ENCODE results near the gene SLC26A9.

SLC26A9 gene, protein sequence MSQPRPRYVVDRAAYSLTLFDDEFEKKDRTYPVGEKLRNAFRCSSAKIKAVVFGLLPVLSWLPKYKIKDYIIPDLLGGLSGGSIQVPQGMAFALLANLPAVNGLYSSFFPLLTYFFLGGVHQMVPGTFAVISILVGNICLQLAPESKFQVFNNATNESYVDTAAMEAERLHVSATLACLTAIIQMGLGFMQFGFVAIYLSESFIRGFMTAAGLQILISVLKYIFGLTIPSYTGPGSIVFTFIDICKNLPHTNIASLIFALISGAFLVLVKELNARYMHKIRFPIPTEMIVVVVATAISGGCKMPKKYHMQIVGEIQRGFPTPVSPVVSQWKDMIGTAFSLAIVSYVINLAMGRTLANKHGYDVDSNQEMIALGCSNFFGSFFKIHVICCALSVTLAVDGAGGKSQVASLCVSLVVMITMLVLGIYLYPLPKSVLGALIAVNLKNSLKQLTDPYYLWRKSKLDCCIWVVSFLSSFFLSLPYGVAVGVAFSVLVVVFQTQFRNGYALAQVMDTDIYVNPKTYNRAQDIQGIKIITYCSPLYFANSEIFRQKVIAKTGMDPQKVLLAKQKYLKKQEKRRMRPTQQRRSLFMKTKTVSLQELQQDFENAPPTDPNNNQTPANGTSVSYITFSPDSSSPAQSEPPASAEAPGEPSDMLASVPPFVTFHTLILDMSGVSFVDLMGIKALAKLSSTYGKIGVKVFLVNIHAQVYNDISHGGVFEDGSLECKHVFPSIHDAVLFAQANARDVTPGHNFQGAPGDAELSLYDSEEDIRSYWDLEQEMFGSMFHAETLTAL

DNA sequence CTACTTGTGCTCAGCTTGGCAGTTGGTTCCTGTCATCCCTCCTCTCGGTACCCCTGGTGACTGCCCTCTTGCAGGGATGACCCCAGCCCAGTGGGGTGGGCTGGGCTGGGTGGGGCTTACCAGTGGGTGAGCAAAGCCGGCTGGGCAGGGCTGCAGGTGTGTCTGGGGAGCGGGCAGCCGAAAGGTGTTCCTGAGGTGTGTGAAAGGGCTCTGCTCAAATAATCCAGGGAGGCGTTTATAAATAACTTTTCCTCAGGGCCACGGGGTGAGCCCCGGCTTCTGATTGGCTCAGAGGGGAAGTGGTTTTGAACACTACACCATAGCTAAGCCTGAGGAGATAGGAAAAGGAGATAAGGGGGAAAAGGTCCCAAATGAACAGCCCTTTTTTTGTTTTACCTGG lies at the start of gene SLC26A9:
SLC26A9 (minus strand) TSS at position 212 of the 400 bp plus-strand sequence. CDS start 7,636 bp downstream, outside the sequence.
- no peak for DNase-seq

DNA sequence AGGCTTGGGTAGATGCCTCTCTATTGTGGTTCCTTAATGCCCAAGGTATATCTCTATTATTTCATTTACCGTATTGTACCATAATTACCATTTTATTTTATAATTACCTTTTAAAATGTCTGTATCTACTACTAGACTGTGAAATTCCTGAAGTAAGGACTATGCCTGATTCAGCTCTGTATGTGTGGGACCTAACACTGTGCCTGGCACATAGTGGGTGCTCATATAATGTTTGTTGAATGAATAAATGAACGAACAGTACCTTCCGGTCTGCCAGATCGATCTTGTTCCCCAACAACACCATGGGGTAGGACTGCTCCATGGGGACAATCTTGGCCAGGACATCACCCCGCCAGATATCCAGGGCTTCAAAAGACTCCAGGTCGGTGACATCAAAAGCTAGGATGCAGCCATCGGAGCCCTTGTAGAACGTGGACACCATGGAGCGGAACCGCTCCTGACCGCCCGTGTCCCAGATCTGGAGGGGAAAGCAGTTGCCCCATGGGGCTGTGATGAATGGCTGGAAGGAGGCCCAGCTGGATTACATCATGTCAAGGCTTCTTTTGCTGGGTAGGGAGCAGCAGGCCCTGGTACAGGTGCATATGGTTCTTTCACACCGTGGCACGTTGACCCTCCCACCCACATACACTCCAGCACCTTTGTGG lies 49.1 kb upstream of the SLC26A9 start:
- no peak for DNase-seq

DNA sequence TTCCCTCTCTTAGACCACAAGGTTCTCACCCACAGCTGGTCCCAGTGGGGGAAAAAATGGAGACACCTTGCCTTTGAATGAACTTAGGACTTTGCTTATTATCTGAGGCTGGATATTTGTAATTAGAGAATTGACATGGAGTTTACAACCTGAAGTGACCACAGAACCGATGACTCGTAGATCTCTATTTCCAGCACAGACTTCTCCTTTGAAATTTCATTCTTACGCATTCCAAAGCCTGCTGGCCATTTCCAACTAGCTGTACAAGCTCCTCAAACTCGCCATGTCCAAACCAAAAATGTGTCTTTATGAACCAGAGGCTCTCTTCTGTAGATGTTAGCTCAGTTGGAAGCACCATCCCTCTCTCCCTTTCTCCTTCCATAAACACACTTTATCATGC lies 48.0 kb upstream of the SLC26A9 start:
- no peak for DNase-seq

DNA sequence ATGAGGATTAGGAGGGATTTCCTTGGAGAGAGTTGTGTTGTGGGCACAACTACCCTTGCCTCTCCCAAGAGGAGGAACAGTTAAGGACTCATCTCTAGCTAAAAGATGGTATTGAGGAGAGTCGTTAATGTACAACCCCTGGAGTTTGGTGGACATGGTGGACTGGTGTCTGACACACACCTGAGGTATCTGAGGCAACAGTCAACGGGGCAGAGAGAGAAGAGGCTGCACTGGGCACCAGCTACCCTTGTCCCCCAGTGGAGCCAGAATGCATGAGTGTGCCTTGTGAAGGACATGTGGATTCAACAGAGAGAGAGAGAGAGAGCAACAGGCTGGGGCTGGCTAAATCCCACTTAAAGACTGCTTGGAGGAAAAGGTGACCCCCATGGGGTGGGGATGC lies 47.0 kb upstream of the SLC26A9 start:
- DNase-seq, result no peak

DNA sequence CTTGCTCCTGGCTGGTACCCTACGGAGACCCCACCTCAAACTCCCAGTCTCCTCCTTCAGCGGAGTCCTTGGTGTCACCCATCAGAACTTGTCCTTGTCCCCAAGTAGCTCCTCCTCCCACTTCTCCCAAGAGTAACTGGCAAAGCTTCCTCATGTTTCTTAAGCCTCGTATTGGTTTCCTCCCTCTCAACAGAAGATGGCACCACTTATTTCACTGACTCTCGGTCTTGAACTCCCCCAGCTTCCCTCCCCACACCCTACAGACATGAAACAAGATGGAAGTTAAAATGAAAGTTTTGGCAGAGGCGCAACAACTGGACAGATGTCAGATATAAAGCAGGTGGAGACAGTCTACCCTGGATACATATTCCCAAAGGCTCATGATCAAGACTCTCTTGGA lies 46.5 kb upstream of the SLC26A9 start:
- no peak for DNase-seq

DNA sequence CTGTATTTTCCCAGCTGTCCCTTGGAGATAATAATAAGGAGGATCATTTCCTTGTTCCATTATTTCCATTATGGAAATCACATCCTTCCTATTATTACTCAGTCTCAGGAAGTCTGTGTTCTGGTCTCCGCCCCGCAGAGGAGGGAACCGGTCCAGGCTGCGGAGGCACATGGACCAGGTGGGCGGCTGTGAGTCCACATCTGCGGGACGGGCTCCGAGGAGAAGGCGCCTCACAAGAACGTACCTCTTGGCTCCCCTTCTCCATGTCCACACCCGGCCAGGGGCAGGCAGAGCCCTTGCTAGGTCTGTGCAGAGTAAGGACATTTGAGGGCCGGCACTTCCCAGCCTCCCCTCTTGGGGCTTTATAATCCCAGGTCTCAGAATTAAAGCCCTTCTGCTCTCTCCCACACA lies 45.3 kb upstream of the SLC26A9 start:
- no peak for DNase-seq

DNA sequence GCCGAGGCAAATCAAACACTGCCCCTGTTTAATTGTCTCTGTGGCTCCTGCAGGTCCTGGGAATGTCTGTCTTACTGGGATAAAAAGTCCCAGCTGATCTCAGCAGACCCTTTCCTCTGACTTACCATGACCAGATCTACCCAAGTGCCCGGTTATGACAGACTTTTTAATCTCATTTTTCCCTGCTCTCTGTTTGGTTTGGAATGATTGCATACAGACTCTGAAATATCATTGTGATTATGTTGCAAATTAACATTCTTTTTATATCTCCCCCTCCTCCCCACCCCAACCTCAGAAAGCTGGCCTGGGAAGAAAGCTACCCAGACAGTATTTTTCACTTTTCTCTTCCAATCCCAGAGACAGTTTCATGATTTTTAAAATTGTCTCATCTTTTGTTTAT lies 43.6 kb upstream of the SLC26A9 start:
- DNase-seq, result no peak

DNA sequence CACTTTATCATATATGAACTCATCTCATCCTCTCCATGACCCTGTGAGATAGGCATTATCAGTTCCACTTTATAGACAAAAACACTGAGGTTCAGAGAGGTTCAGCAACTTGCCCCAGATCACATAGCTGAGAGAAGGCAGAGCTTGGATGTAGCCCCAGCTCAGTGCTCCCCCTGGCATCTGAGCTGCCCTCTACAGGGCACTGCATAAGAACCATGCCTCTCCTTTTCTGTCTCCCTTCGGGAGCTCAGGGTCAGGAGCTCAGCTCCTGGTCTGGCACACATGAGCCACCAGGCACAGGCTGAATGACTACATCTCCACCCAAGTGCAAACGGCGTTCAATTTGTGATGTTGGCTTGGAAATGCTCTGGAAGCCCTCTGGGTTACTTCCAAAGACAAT lies 43.0 kb upstream of the SLC26A9 start:
- no peak for DNase-seq

DNA sequence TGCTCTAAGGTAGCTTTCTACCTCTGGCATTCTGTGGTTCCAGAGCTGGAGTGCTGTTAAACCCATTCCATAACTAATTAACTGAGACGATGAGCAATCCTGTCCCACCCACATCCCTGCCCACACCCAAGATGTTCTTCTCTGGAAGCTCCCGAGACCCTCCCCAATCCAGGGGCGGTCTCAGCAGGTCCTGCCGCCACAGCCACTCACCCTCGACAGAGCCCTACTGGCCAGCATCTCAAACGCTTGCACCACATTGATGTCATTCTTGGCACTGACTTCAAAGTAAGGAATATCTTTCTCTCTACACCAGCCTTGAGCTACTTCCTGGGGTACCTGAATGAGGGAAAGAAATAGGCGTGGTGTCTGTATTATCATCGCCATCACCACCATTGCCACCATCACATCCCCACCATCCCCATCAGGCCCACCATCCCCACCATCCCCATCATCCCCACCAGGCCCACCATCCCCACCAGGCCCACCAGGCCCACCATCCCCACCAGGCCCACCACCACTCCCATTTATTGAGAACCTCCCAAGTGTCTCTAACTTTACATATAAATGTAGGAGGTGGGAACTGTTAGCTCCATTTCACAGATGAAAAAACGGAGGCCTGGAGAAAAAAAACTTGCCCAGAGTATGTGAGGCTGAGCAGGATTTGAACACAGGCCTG lies 42.2 kb upstream of the SLC26A9 start:
- DNase-seq, result no peak

DNA sequence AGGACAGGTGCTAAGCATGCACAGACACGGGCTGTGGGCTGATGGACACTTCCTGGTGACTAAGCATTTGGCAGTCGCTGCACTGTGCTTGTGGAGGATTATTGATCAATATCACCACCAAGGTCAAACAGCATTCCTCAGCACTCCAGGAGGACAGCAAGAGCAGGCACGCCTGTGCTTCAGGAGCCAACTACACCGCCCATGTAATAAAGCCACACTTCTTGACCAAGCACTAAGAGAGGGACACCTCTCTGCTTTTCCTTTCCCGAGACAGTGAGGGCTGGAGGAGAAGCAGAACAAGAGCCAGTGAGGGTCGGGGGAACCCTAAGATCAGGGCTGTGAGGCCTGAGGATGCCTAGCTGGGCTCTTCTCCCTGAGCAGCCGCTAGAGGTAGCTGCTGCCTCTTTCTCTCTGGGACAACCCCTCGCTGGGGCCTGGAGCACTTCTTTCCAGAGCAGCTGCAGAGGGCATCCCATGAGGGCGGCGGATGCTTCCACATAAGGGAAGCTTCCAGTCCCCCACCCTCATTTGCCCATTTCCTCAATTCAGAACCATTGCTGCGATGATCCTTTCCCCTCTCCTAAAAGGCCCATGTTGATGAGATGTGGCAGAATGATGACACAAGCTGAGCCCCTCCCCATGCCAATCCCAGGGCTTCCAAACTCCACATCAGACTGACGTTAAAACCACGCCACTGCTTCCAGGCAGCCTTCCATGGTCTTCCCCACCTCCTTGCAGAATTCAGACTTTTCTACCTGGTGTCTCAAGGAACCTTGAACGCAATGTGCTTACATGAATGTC lies 40.9 kb upstream of the SLC26A9 start:
- DNase-seq, result peak; percentile 23

DNA sequence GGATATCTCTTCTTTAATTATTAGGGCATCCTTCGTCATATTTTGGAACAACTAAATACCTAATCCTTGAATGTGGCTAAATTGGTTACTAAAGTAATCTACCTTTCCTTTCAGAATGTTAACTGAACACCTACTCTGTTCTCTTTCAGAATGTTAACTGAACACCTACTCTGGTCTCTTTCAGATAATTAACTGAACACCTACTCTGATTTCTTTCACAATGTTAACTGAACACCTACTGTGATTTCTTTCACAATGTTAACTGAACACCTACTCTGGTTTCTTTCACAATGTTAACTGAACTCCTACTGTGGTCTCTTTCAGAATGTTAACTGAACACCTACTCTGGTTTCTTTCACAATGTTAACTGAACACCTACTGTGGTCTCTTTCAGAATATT lies 38.0 kb upstream of the SLC26A9 start:
- DNase-seq, result no peak

DNA sequence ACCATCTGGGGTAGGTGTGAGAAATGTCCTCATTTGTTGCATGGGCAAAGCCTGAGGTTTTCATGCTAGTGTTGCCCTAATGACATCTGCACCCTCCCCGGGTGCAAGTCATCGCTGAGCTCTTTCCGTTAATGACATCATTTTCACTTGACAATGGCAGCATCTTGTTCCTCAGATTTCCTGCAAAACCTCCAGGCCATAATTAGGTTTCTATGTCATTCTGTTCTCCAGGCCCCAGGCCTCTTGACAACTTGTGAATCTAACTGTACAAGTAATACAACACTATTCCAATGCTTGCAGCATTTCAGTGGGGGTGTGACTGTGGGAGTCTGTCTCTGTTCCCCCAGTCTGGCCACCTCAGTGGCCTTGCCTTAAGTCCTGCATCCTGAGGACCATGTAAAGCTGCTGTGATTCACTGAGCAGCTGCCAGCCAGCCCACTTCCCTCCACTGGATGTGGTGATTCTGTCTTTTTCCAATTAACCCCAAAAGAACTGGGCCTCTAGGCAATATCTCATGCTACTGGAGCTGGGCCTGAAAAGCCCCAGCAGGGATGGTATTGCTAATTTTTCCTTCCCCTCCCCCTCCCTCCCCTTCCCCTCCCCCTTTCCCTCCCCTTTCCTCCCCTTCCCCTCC lies 37.1 kb upstream of the SLC26A9 start:
- no peak for DNase-seq

DNA sequence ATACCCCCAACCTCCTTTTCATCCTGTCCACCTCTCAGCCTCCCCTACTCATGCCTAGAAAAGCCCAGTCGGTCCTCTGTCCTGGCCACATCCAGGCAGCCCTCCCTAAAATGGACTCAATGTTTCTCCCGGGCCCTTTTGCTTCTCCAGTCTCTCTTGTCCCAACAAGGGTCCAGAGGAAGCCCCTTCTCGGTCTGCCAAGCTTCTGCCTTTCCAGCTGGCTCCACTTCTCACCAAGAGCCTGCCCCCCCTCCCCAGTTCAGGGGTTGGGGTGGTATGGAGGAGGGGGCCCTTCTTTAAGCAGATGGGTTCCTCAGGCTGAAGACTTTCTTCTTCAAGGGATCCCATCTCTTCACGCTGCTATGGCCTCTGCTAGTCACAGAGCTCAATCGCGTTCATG lies 36.0 kb upstream of the SLC26A9 start:
- no peak for DNase-seq

DNA sequence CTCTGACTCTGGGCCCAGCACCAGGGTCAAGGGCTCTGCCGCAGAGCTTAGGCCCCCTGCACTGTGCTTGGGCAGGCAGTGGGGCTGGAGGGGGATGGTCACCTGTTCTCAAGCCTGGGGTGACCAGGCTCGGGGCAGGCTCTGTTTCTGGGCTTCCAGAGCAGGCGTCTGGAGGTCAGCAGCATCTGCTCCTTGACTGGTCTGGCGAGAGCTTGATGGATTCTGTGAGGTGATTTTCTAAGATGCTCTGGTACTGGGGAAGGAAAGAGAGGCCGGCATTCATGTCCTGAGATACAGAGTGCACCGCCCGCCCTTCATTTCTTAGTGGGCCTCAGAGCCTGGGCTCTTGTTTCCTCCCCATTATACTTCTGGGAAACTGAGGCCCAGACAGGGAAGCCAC lies 35.4 kb upstream of the SLC26A9 start:
- no peak for DNase-seq

DNA sequence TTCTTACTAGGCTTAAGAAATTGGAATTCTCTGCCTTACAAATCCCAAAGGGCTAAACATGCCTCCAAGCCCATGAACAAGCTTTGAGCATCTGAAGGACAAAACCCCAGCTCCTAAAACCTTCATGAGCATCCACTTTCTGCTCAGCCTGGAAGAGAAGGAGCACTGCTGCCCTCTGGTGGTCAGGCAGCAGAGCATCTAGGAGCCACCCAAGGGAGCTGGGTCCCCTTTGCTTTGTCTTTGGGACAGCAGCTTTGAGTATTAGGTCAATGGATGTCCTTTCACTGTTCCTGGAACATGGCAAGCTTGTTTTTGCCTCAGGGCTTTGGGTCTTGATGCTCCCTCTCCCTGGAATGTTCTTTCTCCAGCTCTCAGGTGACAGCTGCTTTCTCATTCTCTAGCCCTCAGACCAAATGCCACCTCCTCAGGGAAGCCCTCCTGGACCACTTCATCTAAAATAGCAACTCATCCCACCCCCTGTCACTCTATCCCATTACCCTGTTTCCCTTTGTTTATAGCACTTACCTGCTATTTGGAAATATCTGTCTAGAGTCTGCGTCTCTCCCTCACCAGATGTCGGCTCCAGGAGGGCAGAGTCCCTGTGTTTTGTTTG lies 34.3 kb upstream of the SLC26A9 start:
- DNase-seq, result peak; percentile 79

DNA sequence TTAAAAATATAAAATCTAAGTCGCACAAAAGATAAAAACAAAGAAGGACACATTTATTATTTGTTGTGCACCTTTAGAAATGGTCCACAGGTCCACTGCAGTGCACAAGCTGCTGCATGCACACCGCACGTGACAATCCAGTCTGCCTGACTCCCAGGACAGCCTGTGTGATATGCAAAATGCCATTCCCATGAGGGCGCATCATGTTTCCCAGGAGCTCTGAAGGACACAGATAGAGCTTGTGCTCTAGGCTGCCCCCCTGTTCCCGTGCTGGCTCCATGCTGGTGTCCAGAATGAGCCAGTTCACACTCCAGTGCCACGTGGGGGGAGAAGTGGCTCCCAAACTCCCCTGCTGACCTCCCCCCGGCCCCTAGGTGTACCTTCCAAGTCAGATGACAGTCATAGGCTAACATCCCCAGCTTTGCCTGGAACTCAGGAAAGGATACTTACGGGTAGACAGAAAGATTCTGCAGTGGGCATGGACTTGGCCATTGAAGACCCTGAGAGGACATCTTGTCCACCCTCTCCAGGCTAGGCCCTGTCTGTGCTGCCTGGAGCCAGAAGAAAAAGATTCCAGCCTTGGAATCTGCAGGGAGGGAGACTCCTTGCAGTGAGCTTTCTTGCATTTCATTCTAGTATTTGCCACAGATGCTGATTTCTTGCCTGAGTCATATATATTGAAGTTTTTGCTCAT lies 33.6 kb upstream of the SLC26A9 start:
- DNase-seq, result no peak

DNA sequence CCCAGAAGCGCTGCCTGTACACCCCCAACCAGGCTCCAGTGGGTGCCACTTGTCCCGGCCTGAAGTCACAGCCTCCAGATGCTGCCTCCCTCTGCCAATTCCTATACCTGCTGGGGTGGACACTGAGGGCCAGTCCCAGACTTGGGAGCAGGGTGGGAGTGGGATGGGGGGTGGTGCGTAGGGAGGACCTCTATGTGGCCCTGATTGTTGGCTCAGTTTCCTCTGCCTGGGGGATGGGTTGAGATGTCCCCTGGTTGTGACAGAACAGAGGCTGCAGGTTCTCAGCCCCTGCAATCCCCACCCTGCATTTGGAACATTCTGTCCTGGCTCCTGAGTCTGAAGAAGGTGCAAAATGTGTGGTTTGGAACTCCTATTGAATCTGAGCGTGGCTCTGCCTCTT lies 32.8 kb upstream of the SLC26A9 start:
- DNase-seq, result no peak

DNA sequence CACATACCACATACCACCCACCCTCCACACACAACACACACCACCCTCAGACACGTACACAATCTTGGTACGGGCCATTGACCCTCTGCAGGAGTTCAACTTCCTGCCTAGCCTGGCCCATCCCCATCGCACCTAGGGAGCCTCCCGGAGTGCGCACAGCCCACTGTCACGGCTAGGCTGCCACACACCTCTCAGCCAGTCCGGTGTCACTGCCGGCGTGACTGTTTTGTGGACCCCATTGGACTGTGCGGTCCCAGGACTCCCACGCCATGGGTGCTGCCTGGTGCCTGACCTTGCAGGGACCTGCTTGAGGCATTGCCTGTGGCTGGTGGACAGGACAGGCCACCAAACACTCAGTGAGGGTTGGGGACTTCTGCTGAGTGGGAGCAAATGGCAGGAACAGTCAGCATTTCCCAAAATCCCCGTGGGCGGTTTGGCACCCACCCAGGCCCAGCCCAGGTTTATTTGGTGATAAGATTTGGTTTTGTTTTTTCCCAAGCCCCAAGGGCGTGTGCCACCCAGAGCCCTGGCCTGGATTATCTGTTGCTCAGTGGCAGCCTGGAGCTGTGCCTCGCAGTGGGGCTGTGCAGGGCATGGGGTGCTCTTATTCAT lies 32.2 kb upstream of the SLC26A9 start:
- DNase-seq, result no peak

DNA sequence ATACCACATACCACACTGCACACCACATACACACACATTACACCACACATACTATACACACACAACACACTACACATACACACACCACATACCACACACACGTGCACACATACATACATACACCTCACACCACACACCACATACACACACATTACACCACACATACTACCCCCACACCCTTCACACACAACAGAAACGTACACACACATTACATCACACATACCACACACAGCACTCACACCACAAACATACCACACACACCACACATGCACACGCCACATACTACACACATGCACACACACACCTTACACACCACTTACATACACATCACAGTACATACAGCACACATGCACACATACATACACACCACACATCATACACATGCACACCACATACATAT lies 31.5 kb upstream of the SLC26A9 start:
- no peak for DNase-seq
